NCI-H2196 treated with DMSO at 0.1 percent for 48 hours (cell line): Measurements from ENCODE around the gene TRAPPC5.
A peak's percentile ranks its signal among the peaks of the same experiment; 100 is the strongest.

Experiments
- DNase-seq: peaks from one replicate; lab custom pipeline; 2025; ENCODE audit not compliant: unreplicated experiment; lab: John Stamatoyannopoulos, UW

Gene TRAPPC5

DNA sequence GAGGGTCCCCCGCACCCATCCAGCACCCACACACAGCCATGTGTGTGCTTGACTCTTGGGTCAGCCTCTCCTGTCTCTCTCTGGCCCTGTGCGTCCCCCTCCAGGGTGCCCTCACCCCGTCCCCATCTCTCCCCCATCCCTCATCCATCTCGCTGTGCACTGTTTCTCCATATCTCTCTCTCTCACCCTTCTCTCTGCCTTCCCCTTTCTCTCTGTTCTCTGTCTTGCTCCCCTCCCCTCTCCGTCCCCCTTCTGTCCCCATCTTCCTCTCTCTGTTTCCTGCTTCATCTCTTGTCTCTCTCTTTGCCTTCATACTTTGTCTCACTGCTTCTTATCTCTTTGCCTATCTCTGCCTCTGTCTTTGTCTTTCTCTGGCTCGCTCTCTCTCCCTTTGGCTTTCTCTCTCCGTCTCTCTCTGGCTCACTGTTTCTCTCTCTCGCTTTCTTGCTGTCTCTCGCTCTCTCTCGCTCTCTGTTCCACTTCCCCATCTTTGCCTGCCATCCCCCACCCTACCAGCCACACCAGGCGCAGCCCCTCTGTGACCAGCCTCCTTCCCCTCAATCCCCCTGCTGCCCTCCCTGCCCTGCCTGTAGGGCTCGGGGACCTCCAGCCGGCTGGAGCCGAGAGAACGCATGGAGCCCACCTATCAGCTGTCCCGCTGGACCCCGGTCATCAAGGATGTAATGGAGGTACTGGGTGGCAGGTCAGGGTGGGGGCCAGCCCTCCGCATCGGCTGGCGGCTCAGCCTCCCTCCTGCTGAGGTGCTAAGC, 34.8 kb upstream of the TRAPPC5 start:
- DNase-seq = no peak

DNA sequence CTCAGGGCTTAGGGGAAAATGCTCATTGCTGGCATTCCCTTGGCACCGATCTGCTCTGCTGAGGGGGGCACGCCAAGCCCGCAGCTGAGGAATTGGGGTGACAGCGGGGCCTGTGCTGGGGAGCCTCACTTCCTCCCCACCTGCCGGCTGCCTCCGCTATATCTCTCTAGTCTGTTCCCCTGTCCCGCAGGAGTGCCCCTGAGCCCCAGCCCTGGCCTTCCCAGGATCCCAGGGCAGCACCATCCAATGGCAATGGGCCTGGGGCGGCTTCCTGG, 34.3 kb upstream of the TRAPPC5 start:
- no peak for DNase-seq

DNA sequence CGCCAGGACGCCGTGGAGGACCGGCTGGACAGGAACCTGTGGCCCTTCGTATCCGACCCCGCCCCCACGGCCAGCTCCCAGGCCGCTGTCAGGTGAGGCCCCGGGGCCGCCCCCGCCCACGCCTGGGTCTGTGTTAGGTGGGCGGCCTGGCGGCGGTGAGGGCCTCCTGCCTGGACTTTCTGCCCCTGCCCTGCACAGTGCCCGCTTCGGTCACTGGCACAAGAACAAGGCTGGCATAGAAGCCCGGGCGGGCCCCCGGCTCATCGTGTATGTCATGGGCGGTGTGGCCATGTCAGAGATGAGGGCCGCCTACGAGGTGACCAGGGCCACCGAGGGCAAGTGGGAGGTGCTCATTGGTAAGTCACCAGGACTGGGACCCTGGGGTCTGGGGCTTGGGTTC, 33.5 kb upstream of the TRAPPC5 start:
- DNase-seq = no peak

DNA sequence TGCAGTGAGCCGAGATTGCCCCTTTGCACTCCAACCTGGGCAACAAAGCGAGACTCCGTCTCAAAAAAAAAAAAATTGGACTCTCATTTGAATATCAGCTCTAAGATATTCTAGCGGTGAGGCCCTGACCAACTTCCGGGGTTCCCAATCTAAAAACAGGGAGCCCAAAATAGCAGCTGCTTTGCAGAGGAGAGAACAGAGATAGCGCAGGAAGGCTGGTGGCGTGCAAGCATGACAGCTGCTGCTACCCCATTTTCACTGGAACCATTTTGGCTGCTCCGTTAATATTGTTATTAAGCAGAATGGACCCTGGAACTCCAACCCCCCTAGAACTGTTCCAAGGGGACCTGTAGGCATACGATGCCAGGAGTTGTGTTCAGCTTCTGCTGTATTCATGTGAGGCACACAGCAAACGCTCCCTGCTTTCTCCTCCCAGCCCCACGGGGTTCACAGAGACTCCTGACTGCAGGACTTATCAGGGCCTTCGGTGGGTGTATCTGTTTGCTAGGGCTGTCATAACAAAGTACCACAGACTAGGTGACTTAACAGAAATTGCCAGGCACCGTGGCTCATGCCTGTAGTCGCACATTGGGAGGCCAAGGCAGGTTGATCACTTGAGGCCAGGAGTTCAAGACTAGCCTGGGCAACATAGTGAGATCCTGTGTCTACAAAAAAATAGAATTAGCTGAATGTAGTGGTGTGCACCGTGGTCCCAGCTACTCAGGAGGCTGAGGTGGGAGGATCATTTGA, 32.2 kb upstream of the TRAPPC5 start:
- DNase-seq = no peak

DNA sequence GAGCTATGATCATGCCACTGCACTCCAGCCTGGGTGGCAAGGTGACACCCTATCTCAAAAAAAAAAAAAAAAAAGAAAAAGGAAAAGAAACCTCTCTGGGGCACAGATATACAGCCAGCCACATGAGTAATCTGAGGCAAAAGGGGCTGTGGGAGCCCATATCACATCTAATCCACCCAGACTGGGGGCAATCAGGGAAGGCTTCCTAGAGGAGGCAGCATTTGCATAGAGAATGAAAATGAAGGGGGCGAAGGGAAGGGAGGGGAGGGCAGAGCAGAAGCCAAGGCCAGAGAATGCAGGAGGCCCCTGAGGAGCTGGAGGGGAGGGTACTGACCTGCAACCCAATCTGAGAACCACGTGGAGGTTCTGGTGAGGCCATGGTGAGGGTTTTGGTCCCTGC, 30.5 kb upstream of the TRAPPC5 start:
- no peak for DNase-seq

DNA sequence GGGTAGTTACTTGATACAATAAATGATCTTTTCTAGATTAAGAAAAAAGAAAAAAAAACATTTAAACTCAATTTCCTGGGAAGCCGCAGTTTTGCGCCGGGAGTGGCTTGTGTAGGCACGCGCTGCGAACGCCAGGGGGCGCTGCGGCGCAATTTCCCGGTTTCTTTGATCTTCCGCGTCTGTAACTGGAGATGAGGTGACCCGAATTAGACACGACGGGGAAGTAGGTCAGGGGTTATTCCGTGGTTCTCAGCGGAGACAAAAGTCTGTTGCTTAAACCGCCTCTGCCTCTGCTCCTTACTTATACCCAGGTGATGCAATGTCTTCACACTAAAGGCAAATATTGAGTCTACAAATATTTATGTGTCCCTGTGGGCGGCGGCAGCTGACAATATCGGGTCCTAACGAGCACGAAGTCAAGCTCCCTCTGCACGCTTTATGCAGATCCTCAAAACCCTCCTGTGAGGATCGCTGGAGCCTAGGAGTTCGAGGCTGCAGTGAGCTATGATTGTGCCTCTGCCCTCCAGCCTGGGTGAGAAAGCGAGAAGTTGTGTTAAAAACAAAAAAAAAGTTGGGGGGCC, 28.5 kb upstream of the TRAPPC5 start:
- DNase-seq = peak; percentile 84

DNA sequence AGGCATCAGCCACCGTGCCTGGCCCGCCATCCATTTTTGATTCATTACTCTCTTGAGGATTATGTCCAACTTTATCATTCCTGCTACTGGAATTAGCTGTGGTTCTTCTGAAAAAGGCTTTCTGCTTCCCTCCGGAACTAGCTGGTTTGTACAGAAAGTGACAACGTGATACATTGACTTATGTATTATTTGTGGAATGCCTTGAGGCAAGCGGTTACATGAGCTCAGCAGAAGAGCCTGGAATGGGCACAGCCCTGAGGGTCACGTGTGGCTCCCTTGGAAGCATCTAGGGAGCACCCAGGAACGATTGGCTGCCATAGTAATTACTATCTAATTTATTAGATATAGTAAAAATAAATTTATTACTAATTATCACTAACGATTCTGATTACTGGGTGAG, 26.2 kb upstream of the TRAPPC5 start:
- no peak for DNase-seq

DNA sequence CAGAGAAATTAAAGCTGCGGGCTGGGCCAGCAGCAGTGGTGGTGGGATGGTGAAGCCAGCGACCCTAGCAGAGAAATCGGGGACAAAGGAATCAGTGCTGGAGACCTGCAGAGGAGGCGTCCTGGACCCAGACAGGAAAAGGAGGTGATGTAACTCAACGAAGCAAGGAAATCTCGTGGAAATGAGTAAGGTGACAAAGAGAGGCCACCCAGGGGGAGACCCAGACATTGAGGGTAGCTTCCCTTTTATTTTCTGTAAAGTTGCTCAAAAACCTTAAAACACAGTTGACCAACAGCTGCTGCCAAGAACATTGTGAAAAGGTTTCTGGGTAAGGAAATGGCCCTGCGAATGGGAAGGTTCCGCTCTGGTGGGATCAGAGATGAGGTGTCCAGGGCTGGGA, 25.1 kb upstream of the TRAPPC5 start:
- DNase-seq = no peak

DNA sequence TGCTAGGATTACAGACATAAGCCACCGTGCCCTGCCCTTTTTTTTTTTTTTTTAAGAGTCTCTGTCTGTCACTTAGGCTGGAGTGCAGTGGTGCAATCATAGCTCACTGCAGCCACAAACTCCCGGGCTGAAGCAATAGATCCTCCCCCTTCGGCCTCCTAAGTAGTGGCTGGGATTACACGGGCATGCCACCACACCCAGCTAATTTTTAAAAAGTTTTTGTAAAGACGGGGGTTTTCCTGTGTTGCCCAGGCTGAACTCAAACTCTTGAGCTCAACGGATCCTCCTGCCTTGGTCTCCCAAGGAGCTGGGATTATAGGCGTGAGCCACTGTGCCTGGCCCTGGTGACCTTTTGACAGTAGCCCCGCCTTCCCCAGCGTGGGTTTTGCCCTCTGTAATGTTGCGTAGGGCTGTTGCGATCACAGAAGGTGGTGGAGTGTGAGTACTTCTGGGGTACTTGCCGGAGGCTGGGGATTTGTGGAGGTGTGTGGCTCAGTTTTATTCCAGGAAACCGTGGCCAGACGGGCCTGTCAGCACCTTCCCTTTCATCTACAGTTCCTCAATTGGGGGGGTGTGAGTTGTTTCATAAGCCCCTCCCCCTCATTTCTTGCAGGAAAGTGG, 23.4 kb upstream of the TRAPPC5 start:
- DNase-seq = no peak

DNA sequence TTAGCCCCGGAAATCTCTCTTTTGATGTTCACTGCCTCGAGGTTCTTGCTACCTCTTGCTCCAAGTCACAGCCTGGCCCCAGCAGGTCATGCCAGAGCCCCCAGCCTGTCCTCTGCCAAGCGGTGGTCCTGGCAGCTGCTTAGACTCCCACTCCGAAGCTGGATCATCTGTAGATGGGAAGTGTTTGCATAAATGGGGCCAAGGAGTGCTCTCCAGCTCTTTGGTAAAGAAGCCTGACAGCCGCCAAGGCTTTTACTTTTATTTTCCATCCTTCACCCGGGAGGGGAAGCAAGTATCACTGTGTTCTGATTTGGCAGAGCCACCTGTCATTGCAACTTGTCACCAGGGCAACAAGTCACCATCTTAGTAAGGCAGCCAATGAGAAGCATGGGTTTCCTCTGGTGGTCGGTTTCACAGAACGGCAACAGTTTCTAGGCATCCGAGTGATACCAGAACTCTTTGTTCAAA, 22.4 kb upstream of the TRAPPC5 start:
- DNase-seq = peak; percentile 9

DNA sequence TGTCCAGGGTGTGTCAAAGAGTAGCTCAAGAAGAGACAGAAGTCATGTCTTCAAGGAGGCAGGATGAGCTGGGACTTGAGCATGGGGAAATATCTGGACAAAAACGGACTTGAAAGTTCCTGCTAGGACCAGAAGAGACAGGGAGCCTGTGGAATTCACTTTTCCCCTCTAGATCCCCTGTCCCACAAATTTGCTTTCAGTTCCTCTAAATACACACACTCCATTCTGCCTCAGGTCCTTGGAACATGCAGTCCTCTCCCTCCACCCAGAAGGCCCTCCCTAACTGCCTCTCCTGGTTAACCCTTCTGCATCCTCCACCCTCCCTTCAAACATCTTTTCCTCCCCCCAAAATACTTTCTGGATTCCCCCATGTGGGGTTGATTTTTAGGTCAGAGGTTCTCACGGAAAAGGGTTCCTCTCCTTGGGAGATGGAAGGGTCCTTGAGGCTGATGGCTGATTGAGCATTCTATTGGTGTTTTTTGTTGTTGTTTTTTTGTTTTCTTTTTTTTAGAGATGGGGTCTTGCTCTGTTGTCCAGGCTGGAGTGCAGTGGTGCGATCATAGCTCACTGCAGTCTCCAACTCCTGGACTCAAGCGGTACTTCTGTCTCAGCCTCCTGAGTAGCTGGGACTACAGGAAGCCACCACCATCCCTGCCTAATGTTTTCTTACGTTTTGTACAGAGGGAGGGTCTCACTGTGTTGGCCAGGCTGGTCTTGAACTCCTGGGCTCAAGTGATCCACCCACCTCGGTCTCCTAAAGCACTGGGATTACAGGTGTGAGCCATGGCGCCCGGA, 18.7 kb upstream of the TRAPPC5 start:
- DNase-seq = no peak

DNA sequence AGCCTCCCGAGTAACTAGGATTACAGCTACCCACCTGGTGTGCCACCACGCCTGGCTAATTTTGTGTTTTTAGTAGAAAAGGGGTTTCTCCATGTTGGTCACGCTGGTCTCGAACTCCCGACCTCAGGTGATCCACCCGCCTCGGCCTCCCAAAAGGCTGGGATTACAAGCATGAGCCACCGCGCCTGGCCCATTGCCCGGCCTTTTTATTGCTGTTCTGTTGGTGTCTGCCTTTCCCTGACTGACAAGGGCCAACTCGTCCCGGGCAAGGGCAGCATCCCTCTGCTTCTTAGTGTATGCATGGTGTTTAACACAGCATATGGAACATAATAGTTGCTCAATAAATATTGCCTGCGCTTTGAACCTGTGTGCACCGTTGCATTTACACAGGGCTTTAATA, 18.0 kb upstream of the TRAPPC5 start:
- DNase-seq = no peak

DNA sequence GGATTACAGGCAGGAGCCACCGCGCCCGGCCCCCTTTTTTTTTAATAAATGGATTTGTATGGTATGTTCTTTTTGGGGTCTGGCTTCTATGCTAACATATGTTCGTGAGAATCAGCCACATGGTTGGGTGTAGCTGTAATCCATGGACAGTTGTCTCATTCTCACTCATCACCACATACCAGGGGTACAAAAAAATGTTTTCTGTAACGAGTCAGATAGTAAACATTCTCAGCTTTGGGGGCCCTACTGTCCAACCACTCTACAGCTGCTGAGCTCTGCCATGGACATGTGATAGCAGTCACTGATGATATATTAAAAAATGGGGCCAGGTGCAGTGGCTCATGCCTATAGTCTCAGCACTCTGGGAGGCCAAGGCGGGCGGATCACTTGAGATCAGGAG, 16.9 kb upstream of the TRAPPC5 start:
- no peak for DNase-seq

DNA sequence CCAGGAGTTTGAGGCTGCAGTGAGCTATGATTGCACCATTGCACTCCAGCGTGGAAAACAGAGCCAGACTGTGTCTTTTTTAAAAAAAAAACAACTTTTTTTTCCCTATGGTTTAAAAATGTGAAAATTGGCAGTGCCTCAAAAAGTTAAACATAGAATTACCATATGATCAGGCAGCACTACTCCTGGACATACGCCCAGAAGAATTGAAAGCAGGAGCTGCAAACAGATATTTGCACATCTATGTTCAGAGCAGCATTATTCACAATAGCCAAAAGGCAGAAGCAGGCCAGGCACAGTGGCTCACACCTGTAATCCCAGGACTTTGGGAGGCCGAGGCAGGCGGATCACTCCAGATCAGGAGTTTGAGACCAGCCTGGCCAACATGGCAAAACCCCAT, 15.6 kb upstream of the TRAPPC5 start:
- no peak for DNase-seq

DNA sequence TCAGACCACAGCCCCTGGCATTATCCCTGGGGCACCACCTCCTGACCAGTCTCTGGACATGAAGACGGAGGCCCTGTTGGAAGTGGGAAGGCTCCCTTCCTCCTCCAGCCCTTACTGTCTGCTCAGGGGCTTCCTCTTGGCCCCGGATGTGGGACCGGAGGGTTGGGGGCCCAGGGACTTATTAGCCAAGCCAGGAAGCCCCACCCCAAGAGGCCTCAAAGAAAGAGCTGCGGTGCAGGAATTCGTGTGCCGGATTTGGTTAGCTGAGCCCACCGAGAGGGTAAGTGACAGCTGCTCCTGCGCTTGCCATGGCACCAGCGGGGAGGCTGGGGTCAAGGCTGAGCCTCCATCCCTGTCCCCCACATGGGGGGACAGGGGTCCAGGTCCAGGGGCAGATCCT, 11.8 kb upstream of the TRAPPC5 start, which contains the start of gene RETN:
RETN (plus strand) TSS at position 208 of the 400 bp plus-strand sequence. CDS start 278 bp downstream, outside the sequence.
- no peak for DNase-seq

DNA sequence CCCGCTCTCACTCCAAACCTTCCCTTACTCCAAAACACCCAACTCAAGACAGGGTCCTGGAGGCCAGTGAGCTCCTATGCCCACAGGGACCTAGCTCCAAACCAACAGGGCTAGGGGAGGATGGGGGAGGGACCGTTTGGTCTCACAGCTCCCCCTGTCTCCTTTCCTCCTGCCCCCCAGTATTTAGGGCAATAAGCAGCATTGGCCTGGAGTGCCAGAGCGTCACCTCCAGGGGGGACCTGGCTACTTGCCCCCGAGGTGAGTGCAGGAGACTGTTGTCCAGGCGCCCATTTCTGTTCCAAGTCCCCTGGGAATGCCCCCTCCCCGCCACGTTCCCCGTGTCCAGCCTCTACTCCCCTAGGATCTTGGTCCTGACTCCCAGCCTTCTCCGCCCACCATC, 11.0 kb upstream of the TRAPPC5 start:
- DNase-seq = no peak

DNA sequence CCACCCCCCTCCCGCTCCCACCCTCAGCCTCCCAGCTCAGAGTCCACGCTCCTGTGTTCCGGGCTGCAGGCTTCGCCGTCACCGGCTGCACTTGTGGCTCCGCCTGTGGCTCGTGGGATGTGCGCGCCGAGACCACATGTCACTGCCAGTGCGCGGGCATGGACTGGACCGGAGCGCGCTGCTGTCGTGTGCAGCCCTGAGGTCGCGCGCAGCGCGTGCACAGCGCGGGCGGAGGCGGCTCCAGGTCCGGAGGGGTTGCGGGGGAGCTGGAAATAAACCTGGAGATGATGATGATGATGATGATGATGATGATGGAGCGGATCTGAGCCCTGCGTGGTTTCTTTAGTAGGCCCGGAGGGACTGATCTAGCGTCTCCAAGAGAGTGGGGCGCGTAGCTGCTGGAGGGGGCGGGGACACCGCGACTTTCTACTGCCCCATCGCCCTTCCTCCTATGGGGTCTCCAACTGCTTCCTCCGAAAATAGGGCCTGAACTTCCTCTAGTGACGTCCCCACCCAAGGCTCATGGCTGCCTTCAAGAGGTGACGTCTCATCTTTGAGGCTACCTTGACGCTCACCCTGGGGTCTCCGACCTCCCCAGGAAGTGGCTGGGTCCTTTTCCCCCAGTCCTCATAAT, 10.4 kb upstream of the TRAPPC5 start:
- no peak for DNase-seq

DNA sequence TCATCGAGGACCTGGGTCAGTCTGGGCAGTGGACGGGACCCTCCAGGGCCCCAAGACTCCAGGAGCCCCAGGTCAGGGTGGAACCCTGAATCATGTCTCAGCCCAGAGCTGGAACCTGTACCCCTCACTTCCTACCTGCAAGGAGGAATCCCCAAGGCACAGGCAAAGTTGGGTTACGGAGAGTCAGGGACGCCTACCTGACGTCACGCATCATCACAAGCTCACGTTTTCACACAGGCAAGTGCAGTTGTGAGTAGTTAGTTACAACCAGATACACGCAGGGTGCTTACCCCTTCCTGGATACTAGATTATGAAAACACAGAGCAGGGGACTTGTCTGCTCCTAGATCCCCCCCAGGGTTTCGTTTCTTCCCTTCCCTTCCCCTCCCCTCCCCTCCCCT, 9.8 kb upstream of the TRAPPC5 start:
- no peak for DNase-seq

DNA sequence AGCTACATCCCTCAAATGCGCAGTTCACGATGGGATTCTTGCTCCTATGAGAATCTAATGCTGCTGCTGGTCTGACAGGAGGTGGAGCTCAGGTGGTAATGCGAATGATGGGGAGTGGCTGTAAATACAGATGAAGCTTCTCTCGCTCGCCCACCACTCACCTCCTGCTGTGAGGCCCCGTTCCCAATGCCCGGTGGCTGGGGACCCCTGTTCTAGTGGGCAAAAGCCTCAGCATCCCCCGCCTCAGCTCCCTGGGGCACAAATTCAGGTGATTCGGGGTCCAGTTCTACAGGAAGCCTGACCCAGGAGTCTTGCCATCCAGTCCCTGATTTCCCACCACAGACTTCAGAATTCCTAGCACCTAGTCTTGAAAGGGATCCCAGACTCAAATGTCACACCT, 8.1 kb upstream of the TRAPPC5 start:
- DNase-seq = no peak
